Forelimb muscle (tissue), 1 donor: Measurements from ENCODE around the gene AGPAT2. TPM values are rescaled to one million over a fixed set of nuclear protein-coding genes. Genes with fewer than 3 reads are reported as not detected.

Experiments used
- DNase-seq: peaks from one replicate; pipeline ENCODE4 v3.0.0-alpha.2; 2013; ENCODE audit warnings: low read depth
- polyA plus RNA-seq: library from polyadenylated mRNA; unstranded; fragments of 120-200 nt; gene quantifications from one replicate; pipeline ENCODE4 v1.2.1, GENCODE V29; 2013; ENCODE audit not compliant: insufficient read length

AGPAT2 gene
- polyA plus RNA-seq, 1 donor, result 11.6 TPM

- no peak for DNase-seq
Observed at GRCh38 chr9:136688274-136689107, 1.2 kb upstream of the AGPAT2 start.

- DNase-seq, result no peak
Observed at GRCh38 chr9:136687721-136688223, 515 bp upstream of the AGPAT2 start.

GRCh38 chr9:136686534-136686793 is 793 bp downstream of the AGPAT2 start:
- no peak for DNase-seq

DNA sequence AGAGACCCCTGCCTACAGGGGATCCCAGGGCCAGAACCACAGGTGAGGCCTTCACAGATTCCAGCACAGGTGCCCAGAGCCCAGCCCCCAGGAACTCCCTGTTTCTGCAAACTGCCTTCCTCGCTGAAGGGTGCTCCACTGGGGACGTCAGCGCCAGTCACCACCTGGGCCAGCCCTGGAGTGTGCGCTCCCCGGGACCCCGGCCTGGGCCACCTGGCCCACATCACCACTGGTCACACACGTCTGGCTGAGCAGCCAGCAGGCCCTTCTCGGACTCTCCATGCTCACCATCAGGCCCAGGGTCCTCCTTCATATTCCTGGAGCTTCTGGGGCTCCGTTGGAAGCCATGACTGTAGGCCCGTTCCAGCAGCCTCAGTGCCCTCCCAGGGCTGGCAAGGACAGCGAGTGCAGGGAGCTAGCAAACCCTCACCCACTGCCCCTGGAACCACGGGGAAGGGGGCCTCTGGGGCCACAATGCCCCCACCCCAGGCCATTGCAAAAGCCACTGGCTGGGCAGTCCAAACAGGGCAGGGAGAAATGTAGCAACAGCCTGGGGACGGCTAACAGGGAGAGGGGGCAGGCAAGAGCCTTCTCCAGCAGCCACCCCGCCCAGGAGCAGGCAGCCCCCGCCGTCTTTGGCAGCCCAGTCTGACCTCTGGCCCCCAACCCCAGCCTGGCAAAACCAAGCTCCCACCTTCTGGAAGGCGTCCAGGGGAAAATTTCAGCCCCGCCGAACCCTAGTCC is 1.3 kb downstream of the AGPAT2 start:
- DNase-seq, result no peak

- no peak for DNase-seq
Observed at GRCh38 chr9:136685216-136685615, 2.0 kb downstream of the AGPAT2 start.

- no peak for DNase-seq
Observed at GRCh38 chr9:136684799-136685198, 2.5 kb downstream of the AGPAT2 start.

DNA sequence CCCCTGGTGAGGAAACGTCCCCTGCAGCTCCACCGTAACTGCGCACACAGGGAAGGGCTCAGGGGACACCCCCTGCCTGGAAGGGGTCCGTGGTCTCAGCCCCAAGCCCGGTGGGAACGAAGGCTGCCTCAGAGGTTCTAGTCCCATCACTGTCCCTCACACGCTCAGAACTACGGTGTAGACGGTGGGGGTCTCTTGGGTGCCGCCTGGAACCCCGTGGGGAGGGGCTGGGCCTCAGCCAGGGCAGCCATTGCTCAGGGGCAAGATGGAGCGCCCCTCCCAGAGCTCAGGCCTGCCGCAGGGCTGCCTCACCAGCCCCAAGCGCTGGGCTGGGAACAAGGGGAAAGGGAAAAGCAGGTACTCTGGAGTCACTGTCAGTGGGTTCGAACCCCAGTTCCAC is 2.9 kb downstream of the AGPAT2 start:
- no peak for DNase-seq

GRCh38 chr9:136683755-136684154 is 3.5 kb downstream of the AGPAT2 start:
- DNase-seq, result no peak

DNA sequence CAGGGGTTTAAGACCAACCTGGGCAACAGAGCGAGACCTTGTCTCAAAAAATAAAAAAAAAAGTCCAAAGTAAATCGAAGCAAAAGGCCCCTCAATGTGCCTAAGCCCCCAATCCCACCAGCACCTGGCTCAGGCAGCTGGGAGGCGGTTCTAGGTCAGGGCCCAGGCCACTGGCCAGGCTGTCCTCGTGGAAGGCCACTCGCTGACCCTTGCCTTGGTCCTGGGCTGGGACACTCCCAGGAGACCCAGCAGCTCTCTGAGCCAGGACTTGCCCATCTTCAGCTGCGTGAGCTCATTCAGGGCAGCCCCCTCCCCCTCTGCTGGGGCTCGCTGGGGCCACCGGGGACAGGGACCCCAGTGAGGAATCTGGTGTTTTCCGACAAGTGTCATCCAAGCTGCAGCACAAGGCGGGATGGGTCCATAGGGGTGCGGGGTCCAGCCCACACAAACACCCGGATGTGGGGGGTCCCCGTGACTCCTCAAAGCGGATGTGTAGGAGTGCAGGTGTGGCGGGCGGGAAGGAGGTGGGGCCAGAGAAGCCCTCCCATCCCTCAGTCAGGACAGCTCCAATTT is 4.0 kb downstream of the AGPAT2 start:
- no peak for DNase-seq

DNA sequence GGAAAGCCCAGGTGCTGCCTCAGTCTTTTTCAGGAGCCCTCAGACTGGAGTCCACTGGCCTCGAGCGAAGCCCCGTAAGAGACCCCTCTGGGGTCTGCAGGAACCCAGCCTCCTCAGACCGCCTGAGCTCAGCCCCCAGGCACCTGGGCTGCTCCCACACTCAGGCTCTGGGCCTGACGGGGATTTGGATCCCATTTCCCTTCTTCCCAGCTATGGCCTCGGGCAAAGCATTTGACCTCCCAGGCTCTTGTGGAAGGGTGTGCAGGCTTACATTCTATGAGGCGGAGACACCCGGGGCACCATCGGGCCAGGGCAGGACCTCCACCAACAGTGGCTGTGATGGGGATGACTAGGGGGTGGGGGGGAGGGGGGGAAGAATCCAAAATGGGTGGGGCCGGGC is 4.5 kb downstream of the AGPAT2 start:
- DNase-seq, result no peak

DNA sequence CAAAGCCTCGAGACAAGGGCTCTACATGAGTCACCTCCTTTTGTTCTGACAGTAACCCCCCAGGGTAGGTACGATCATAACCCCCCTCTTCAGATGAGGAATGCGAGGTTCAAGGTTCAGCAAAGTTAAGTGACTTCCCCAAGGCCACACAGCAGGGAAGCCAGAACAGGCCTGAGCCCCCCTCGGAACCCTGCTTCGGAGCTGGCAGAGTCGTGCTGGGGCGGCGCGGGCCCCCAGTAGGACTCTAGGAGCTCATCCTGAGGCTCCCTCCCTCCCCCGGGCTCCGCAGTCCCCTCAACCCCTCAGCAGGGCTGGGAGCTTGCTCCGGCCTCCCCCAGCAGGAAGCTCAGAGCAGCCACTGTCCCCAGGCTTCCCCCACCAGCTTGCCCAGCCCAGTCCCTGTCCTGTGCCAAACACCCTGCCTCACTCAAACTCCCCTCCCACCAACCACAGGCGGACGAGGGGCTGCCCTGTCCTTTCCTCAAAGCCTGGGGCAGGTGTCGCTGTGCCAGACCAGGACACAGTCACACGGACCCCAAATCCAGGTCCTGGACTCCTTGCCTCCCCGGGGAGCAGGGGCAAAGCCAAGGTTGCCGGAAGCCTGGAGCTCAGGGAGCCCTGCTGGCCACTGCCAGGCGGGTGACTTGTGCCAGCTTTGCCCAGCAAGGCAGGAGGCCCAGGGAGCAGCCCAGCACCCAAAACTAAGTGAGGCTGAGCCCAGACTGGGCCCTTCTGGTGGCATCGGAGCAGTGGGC is 5.1 kb downstream of the AGPAT2 start:
- no peak for DNase-seq

DNA sequence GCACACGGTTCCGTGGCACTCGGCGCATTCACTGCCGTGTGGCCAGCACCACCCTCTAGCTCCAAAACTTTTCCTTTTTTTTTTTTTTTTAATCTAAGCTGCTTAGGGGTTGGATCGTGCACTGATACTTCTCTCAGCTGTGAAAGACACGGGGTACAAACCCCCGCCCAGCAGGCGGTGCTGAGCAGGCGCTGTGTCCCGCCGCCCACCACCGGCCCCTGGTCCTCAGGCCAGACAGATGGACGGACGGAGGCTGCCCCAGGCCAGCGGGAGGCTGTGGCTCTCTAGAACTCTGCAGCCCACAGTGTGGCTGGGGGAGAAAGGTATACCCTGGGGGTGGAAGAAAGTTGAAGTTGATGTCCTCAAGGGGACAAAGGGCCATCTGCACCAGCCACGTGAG is 6.2 kb downstream of the AGPAT2 start:
- no peak for DNase-seq

- DNase-seq, result no peak
Observed at GRCh38 chr9:136679431-136679941, 7.8 kb downstream of the AGPAT2 start.

- DNase-seq, result no peak
Observed at GRCh38 chr9:136678624-136679023, 8.6 kb downstream of the AGPAT2 start.

GRCh38 chr9:136678034-136678433 is 9.2 kb downstream of the AGPAT2 start:
- DNase-seq, result no peak

DNA sequence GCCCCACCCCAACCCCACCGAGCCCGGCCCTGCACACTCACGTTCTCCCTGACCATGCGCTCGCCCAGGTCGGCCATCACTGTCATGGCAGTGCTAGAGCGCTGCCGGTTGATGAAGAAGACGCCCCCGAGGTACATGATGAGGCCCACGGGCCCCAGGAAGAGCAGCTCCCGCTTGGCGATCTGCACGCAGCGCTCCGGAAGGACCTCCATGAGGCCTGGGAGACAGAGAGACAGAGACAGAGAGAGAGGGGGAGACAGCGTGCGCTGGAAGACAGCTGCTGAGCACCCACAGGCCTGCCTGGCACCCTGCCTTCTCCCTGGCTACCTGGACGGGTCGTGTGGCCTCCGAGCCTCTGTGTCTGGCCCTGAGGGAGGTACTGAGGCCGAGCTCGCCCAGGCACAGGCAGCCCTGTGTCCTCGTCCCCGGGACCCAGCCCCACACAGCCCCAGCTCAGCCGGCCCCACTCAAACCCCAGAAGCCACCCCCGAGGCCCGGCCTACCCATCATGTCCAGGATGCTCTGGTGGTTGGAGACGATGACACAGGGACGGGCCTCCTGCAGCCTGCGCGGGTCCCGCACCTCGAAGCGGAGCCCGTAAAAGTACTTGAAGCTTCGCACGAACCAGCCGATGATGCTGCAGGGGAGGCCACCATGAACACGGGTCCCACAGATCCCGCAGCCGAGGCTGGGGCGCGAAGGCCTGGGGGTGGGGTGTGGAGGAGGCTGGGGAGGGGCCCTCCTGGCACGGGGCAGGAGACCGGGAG is 10.2 kb downstream of the AGPAT2 start:
- DNase-seq, result no peak

DNA sequence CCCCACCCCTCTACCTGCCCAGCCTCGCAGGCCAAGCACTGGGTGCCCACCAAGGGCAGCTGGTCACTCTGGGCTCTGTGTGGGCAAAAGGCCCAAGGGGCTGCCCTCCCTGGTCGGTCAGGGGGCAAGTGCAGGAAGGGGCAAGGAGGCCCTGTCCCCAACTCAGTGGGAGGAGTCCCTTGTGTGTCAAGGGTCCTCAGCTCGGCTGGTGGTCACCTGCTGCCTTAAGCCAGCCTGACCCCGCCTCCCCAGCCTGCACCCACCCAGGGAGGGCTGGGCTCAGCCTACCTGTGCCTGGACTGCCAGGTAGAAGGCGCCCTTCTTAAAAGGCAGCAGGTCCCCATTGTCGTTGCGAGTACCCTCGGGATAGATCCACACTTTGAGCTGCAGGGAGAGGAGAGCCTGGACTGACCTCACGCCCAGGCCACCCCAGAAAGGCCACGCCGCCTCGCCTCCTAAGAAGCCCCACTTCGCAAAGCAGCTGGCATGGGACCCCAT is 10.9 kb downstream of the AGPAT2 start:
- no peak for DNase-seq

GRCh38 chr9:136675477-136676296 is 11.6 kb downstream of the AGPAT2 start:
- DNase-seq, result no peak

DNA sequence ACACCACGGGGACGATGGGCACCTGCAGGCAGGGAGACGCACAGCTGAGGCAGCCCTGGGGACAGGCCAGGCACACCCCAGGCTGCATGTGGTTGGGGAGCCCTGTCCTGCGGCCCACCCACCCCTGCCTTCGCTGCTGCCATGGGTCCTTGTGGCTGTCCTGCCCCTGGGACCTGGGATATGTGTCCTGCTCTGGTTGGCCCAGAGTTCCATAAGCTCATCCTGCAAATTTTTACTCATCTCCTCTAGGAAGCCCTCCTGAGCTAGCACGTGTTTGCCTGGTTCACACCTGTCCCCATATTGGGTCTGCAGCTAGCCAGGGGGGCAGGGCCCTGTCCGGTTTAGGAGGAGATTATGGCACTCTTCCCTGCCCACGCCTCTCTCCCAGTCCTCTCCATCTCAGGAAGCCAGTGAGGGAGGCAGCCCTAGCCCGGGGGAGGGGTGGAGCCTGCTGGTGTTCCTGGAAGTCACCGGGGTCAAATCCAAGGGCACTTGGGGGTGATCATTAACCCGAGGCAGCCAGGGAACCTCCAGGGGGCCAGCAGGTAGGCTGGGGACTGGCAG is 12.4 kb downstream of the AGPAT2 start:
- no peak for DNase-seq
